Measurements from ENCODE around the gene GCNA. TPM values are rescaled to one million over a fixed set of nuclear protein-coding genes. Genes with fewer than 3 reads are reported as not detected.

GCNA gene
- polyA plus RNA-seq, 1 experiment = 1.2 TPM

GRCh38 chrX:71650333-71650969, 72.2 kb downstream of the GCNA start:
- Histone ChIP-seq H3K27me3 (ENCODE audit: control insufficient read depth, insufficient read depth, low read length) (no peaks in the 10 kb centered on the region), H3K27ac (ENCODE audit: low read depth, low read length) (no peak overlapping the region), H3K9me3 (ENCODE audit: control insufficient read depth, insufficient read depth, low read length) (no peaks in the 10 kb centered on the region; the same call in 1 of the 2 replicates), H3K4me3 (ENCODE audit: low read depth, low read length) (no peak overlapping the region)
- no peak for DNase-seq (ENCODE audit: low read depth, low spot score)
- ChIA-PET CTCF (no interaction called here), POLR2A (no interaction called here)
- no peak for TF ChIP-seq CTCF (IDR thresholded peaks at IDR 0.05; ENCODE audit: low read depth, low read length)

- peak; percentile 18 for DNase-seq (ENCODE audit: low read depth, low spot score)
- Histone ChIP-seq H3K27ac (ENCODE audit: low read depth, low read length) (no peak overlapping the region), H3K9me3 (ENCODE audit: control insufficient read depth, insufficient read depth, low read length) (no peaks in the 10 kb centered on the region), H3K4me3 (ENCODE audit: low read depth, low read length) (no peak overlapping the region), H3K27me3 (ENCODE audit: control insufficient read depth, insufficient read depth, low read length) (no peaks in the 10 kb centered on the region)
- ChIA-PET CTCF (interaction anchor here (0.6 to 1.2 kb wide), 3 partner anchors 28 to 682 kb away, joined by 3 to 7 read pairs (median 4); no protein-coding TSS in a partner anchor), POLR2A (no interaction called here)
- TF ChIP-seq CTCF (IDR thresholded peaks at IDR 0.05; ENCODE audit: low read depth, low read length) = peak; percentile 57
These were observed 74.2 kb downstream of the GCNA start for GRCh38 chrX:71652405-71652804.

DNA sequence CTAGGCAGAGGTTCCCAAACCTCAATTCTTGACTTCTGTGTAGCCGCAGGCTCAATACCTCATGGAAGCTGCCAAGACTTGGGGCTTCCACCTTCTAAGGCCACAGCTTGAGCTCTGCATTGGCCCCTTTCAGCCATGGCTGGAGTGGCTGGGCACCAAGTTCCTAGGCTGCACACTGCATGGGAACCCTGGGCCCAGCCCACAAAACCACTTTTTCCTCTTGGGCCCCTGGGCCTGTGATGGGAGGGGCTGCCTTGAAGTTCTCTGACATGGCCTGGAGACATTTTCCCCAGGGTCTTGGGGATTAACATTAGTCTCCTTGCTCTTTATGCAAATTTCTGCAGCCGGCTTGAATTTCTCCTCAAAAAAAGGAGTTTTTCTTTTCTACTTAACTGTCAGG, 75.1 kb downstream of the GCNA start:
- no peak overlapping the region for H3K4me3 ChIP-seq (ENCODE audit: low read depth, low read length)
- DNase-seq (ENCODE audit: low read depth, low spot score) = no peak
- H3K9me3 ChIP-seq (ENCODE audit: control insufficient read depth, insufficient read depth, low read length) = no peaks in the 10 kb centered on the region
- POLR2A ChIA-PET = no interaction called here
- no peak overlapping the region for H3K27ac ChIP-seq (ENCODE audit: low read depth, low read length)
- CTCF ChIA-PET = interaction anchor here (0.6 kb wide), 1 partner anchor 1520 kb away, joined by 5 read pairs; the partner anchor contains the start of gene IGBP1
- no peaks in the 10 kb centered on the region for H3K27me3 ChIP-seq (ENCODE audit: control insufficient read depth, insufficient read depth, low read length)
- TF ChIP-seq CTCF (IDR thresholded peaks at IDR 0.05; ENCODE audit: low read depth, low read length) = no peak

GRCh38 chrX:71657267-71657666, 79.0 kb downstream of the GCNA start:
- CTCF ChIA-PET = no interaction called here
- TF ChIP-seq CTCF (IDR thresholded peaks at IDR 0.05; ENCODE audit: low read depth, low read length) = no peak
- no peak for DNase-seq (ENCODE audit: low read depth, low spot score)

GRCh38 chrX:71659342-71659741, 81.1 kb downstream of the GCNA start:
- CTCF ChIA-PET = no interaction called here
- no peak for TF ChIP-seq CTCF (IDR thresholded peaks at IDR 0.05; ENCODE audit: low read depth, low read length)
- Histone ChIP-seq H3K27ac (ENCODE audit: low read depth, low read length) (no peak overlapping the region), H3K27me3 (ENCODE audit: control insufficient read depth, insufficient read depth, low read length) (peaks cover 3% of the 10 kb centered on the region), H3K9me3 (ENCODE audit: control insufficient read depth, insufficient read depth, low read length) (no peaks in the 10 kb centered on the region), H3K4me3 (ENCODE audit: low read depth, low read length) (no peak overlapping the region)
- no peak for DNase-seq (ENCODE audit: low read depth, low spot score)
- POLR2A ChIA-PET = no interaction called here

More at GRCh38 chrX:71657267-71657666, 79.0 kb downstream of the GCNA start:
- H3K27me3 ChIP-seq (ENCODE audit: control insufficient read depth, insufficient read depth, low read length) = peaks cover 3% of the 10 kb centered on the region
- H3K4me3 ChIP-seq (ENCODE audit: low read depth, low read length) = no peak overlapping the region
- no peak overlapping the region for H3K27ac ChIP-seq (ENCODE audit: low read depth, low read length)
- POLR2A ChIA-PET = no interaction called here
- no peaks in the 10 kb centered on the region for H3K9me3 ChIP-seq (ENCODE audit: control insufficient read depth, insufficient read depth, low read length)
